GM18526 (cell line): ENCODE measurements around the gene TCF4.

Experiments
- POLR2A ChIP-seq: IDR thresholded peaks from 3 replicates; pipeline ENCODE4 v1.6.1; 2011; ENCODE audit not compliant: insufficient read length; ENCODE audit errors: extremely low read depth

The TCF4 gene

GRCh38 chr18:55307505-55307904 lies 280.5 kb downstream of the TCF4 start:
- TF ChIP-seq POLR2A = no peak

- TF ChIP-seq POLR2A = no peak
Measured at GRCh38 chr18:55306359-55307024, 281.5 kb downstream of the TCF4 start.

- TF ChIP-seq POLR2A = no peak
Measured at GRCh38 chr18:55302167-55302833, 285.7 kb downstream of the TCF4 start.

DNA sequence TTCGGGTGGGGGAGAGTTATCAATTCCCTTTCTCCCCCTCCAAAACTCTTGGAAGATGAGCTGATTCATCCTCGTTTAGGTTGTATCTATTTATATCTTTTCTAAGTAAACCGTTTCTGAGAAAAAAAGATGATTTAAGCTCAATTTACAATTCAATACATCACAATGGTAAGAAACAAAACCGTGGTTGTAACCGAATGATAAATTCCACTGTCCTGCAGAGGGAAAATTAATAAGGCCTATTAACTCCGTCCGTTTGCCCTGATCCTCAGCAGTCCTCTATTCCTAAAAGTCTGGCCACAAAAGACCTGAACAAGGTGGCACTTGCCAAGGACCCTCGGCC lies 286.2 kb downstream of the TCF4 start:
- no peak for TF ChIP-seq POLR2A

DNA sequence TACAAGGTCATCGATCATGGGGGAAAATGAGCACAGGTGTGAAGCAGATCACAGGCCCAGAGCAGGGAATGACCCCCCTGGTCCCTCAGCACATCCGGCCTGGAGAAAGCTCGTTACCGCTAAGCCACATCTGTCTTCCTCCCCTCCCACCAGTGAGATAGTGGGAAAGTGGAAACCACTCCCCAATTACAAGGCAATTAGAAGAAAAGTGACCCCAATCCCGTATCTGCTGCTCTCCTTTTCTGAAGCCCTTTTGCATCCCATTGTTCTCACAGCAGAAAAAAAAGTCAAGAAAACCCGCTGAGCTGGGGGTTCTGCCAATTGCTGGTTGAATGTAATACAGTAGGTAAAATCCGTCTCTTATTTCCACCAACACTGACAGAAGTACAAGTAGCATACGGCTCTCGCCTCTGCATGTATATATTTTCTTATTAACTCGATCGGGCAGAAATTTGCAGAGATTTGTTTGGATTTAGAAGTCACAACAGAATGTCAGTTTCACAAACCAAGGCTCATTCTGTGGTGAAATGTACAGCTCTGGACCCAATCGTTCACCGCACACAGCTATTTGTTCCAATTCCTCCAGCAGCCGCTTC lies 287.0 kb downstream of the TCF4 start:
- TF ChIP-seq POLR2A = no peak

DNA sequence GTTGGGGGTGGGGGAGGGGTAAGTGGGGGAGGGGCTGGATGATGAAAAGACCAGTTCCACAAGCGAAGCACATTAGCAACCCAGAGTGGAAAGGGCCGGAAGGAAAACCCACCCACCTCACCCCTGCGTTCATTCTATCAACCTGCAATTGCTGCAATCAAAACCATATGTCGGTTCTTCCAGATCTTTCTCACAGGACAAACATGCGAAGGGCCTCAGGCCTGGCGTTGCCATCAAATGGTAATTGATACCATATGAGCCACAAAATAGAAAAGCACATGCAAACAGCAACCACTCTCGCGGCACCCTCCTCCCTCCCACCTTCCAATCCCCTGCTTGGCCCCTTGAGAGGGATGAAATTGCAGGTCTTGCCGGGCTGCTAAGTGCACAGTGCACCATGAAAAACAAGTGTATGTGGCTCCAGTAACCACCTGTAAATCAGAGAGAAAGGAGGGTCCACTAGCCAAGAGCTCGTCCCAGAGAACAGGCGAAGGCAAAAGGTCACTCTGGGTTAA lies 287.5 kb downstream of the TCF4 start:
- TF ChIP-seq POLR2A = no peak

DNA sequence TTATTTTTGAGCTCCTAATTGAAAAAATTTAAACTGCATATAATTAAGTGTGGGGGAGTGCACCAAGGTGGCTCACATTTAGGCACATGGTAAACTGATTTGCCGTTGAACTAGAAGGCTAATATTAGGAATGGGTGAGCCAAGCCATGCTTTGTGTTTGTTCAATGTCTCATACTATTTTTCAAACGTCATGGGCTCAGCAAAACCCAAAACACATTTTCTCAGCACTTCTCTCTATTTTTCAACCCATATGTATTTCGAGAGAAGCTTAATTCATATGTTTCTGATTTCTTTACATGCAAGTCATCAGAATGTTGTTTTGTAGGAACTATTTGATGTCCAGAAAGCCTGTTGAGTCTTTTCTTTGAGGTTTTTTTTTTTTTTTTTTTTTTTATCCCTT lies 291.2 kb downstream of the TCF4 start:
- no peak for TF ChIP-seq POLR2A

DNA sequence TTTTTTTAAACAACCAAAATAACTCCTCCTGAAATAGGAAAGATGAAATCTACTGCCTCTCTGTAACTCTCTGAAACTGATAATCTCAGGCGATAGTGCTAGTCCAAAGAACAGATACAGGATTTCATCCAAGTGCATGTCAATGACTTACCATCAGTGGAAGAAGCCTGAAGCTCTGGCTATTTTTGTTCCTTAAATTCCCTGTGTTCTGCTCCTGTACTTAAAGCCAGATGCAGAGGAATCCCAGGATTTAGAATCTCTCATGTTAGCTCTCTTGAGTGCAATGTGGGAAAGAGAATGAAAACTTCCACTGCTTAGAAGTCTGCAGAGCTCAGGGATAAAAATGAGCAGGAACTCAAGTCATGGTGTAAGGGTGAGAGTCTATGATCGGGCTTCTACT lies 291.9 kb downstream of the TCF4 start:
- TF ChIP-seq POLR2A = no peak

- TF ChIP-seq POLR2A = no peak
Measured at GRCh38 chr18:55290898-55291297, 297.1 kb downstream of the TCF4 start.

DNA sequence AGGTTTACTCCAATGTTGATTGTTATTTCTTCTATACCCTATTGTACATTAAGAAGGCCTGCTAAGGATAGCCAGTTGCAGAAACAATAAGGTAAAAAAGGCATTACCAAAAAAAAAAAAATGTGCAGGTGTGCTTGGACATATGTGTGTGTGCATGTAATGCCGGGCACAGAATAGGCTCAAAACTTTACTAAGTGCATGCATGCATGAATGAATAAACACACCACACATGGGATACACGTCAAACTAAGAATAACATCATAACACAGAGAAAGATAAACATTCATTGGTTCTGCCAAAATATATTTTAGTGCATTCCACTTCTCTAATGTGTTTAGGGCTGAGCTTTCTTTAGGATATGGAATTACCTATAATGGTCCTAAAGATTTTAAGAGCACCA lies 298.2 kb downstream of the TCF4 start:
- TF ChIP-seq POLR2A = no peak

DNA sequence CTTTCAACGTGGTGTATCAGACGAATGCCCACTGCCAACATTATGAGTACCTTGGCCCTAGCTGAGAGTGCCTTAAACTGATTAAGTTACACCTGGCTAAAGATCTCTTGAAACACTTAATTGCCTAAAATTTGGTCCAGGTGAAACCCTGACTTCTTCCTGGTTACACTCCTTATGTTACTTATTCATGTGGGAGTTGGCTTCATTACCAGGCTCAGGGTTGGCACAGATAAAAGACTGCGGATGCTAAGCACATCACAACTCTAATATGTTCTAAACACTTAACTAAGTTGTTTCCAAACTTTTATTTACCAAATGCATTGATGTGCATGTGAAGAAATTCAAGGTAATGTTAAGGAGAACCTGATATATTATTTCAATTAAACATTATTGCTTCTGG lies 298.9 kb downstream of the TCF4 start:
- TF ChIP-seq POLR2A = no peak

GRCh38 chr18:55287935-55288868 lies 299.8 kb downstream of the TCF4 start:
- TF ChIP-seq POLR2A = no peak

GRCh38 chr18:55287149-55287806 lies 300.7 kb downstream of the TCF4 start:
- TF ChIP-seq POLR2A = no peak

DNA sequence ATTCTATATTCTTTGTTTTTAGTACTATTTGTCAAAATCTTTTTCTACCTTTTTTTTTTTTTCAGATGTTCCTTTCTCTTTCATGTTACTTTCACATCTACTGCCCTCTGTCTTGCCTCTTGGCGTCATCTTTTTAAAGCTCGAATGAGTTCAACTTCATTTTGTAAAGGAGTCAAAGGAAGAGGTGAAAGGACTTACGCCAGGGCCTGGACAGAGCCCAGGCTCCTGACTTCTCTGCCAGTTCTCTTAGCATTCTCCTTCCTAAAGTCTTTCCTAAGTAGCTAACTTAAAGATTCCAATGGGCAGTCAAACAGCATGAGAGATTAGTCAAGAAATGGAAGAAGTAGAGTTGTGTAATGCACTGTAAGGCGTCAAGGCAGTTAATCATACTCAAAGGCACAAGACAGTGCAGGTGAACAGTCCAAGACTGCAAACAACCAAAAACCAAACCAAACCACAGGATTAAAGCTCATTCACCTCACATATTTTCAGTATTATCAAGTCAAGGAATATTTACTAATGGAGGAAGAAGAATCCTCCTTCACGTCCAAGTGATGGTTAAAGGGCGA lies 301.7 kb downstream of the TCF4 start:
- TF ChIP-seq POLR2A = no peak

- TF ChIP-seq POLR2A = no peak
Measured at GRCh38 chr18:55284614-55285013, 303.4 kb downstream of the TCF4 start.
